Pancreas (tissue), 10 donors: Measurements from ENCODE around the gene STARD3. TPM values are rescaled to one million over a fixed set of nuclear protein-coding genes. Genes with fewer than 3 reads are reported as not detected.

Experiments
- ATAC-seq, 4 donors: fragments of 200-7000 bp; cut with Tn5 transposase; one replicate each; pipeline versions ENCODE4 v1.8.0 to v1.9.1; 2020; ENCODE audit warnings: mild to moderate bottlenecking in 4 of 4, moderate library complexity in 4 of 4
- DNase-seq, 6 donors: peaks; one replicate each; pipeline ENCODE4 v3.0.0-alpha.2; 2020
- FAIRE-seq: peaks from 2 replicates; lab custom pipeline; 2012; peaks lifted over from hg19 to GRCh38; lab: Jason Lieb, UNC
- H3K27ac ChIP-seq, 4 donors: fragments of 200-600 bp; sonication (generic); 1 replicate in 3 of 4; 2 replicates in 1 of 4; pipeline versions ENCODE4 v1.5.0 to v1.8.0; 2020
- H3K27me3 ChIP-seq, 4 donors: fragments of 200-600 bp; one replicate each; pipeline ENCODE4 v1.8.0; 2021
- H3K36me3 ChIP-seq, 3 donors: fragments of 200-600 bp; sonication (generic) in 1 of 3; one replicate each; pipeline versions ENCODE4 v1.5.0 to v1.8.0; 2020 to 2021
- H3K4me1 ChIP-seq, 3 donors: fragments of 200-600 bp; one replicate each; pipeline ENCODE4 v1.8.0; 2021
- H3K4me3 ChIP-seq, 4 donors: fragments of 200-600 bp; sonication (generic) in 2 of 4; one replicate each; pipeline versions ENCODE4 v1.5.0 to v1.8.0; 2020 to 2021
- H3K9me3 ChIP-seq, 4 donors: fragments of 200-600 bp; one replicate each; pipeline ENCODE4 v1.8.0; 2021
- WGBS, 2 donors: extraction: QIAGEN DNeasy Blood & Tissue Kit; methylation state at CpG; one replicate each; pipeline ENCODE4 v1.1.7; 2013; 5-methylcytosine and 5-hydroxymethylcytosine counted together
- intact Hi-C, 3 donors: fragments of 100-400 bp; cut with DNase I; formaldehyde crosslinking; loops; one replicate each; pipeline versions ENCODE4 v1.11.1 to v1.14.2; 2022
- polyA plus RNA-seq, 2 donors: library from polyadenylated mRNA; stranded (reverse); fragments of 200-250 nt; gene quantifications; one replicate each; pipeline ENCODE4 v1.2.3, GENCODE V29; 2013
- total RNA-seq, 6 donors: library from RNA; stranded (reverse); fragmentation: NEBNext Ultra II Directional in 4 of 6; extraction: Animal tissue kit (Norgen Biotek cat#: 25700) in 4 of 6; gene quantifications; one replicate each; pipeline versions ENCODE4 v1.2.1 to v1.2.4, GENCODE V29; 2021 to 2023
- TF ChIP-seq, protein P1 (sequence below), 4 donors: fragments of 200-600 bp; sonication (generic) in 3 of 4; IDR thresholded peaks; one replicate each; pipeline versions ENCODE4 v1.5.0 to v1.8.0; 2021; ENCODE audit warnings: antibody characterized with exemption in 4 of 4
- donor health status: healthy with polysubstance abuse.
- donor health status: DM: no; HTN: no; CAD: no; lungs with moderate emphysema.
- donor health status: DM: no; HTN: no; CAD: no.
- donor health status: control.
- donor health status: control.
- donor health status: Bipolar disorder and iron deficiency.
- donor health status: DM: yes; HTN: yes; CAD: no.
- donor health status: DM: no; HTN: no; CAD: no.
- donor health status: DM: no; HTN: no; CAD: no.
- donor health status: DM: yes; HTN: yes; CAD: no.

The STARD3 gene
- total and polyA plus RNA-seq, 8 donors = 24.4 to 73.8 (median 29.9) TPM

DNA sequence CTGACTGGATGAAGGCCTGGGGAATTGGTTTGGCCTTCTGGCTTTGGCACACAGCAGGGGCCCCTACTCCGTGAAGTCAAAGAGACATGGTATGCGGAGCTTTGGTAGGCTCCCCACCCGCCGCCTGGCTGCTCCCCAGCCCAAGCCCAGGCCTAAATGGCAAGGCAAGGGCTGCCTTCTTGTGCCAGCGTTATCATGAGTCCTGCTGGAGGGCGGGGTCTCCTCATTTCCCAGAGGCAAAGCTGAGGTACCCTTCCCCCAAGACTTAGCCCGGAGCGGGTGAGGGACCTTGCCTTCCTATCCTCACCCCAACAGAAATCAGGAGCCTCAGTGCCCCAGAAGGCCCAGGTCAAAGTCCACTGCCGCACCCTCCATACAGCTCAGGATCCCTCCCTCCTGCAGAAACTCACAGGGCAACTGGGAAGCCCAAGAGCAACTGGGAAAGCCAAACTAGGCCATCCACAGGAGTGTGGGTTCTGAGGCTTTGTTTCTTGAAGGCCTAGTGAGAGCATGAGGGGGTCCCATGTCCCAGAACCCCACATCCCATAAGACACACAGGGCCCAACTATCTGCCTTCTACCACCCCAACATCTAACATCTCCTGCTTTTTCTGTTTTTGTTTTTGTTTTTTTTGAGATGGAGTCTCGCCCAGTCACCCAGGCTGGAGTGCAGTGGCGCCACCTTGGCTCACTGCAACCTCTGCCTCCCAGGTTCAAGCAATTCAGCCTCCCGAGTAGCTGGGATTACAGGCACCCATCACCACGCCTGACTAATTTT, 41.6 kb downstream of the STARD3 start:
- Histone ChIP-seq H3K27me3 (no peaks in the 10 kb centered on the region), H3K27ac (no peak overlapping the region), H3K4me1 (peaks cover 0 to 8% (median 5%) of the 10 kb centered on the region in 3 donors), H3K9me3 (no peaks in the 10 kb centered on the region), H3K4me3 (no peak overlapping the region), H3K36me3 (no peaks in the 10 kb centered on the region)
- DNase-seq (peak in 1 of 6 donors; percentile 51), ATAC-seq (no peak), FAIRE-seq (no peak)
- 88 to 91% methylated on average over 13 of the region's 13 CpGs for WGBS, 2 donors
- TF ChIP-seq, protein P1, sequence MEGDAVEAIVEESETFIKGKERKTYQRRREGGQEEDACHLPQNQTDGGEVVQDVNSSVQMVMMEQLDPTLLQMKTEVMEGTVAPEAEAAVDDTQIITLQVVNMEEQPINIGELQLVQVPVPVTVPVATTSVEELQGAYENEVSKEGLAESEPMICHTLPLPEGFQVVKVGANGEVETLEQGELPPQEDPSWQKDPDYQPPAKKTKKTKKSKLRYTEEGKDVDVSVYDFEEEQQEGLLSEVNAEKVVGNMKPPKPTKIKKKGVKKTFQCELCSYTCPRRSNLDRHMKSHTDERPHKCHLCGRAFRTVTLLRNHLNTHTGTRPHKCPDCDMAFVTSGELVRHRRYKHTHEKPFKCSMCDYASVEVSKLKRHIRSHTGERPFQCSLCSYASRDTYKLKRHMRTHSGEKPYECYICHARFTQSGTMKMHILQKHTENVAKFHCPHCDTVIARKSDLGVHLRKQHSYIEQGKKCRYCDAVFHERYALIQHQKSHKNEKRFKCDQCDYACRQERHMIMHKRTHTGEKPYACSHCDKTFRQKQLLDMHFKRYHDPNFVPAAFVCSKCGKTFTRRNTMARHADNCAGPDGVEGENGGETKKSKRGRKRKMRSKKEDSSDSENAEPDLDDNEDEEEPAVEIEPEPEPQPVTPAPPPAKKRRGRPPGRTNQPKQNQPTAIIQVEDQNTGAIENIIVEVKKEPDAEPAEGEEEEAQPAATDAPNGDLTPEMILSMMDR (IDR thresholded peaks at IDR 0.05) = no peak
- intact Hi-C loops = no loop called here

DNA sequence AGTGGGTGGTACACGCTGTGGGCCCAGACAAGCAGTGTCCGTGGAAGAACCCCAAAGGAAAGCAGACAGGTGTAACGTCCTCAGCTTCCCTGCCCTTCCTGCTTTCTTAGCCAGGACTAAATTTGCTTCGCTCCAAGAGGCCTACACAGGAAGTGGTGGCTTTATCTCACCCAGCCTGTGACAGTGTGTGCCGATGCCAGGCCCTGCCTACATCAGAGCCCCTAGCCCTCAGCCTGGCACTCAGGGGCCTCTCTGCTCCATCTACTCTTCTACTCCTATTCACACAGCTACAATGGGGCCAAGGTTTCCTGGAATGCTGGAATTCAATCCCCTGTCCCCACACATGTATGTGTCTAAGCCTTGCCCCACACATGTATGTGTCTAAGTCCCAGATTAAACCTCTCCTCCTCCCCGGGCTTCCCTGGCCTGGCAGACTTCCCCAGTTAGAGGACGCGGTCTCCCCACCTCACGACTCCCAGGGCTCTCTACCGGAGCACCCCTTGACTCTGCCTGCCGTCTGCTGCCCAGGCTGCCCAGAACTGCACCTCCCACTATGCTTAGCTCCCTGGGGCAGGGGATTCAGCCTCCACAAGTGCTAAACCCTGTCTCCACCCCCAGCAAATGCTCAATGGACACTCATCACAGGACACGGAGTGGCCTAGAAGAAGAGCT, 42.7 kb downstream of the STARD3 start:
- intact Hi-C loops = no loop called here
- TF ChIP-seq, protein P1 (IDR thresholded peaks at IDR 0.05) = no peak
- no peak overlapping the region for H3K27ac ChIP-seq
- 83 to 87% methylated on average over 12 of the region's 12 CpGs for WGBS, 2 donors
- ATAC-seq (no peak), DNase-seq (peak in 1 of 6 donors; percentile 26), FAIRE-seq (no peak)
- peaks cover 0 to 8% (median 5%) of the 10 kb centered on the region in 3 donors for H3K4me1 ChIP-seq
- no peaks in the 10 kb centered on the region for H3K27me3 ChIP-seq
- no peak overlapping the region for H3K4me3 ChIP-seq
- no peaks in the 10 kb centered on the region for H3K9me3 ChIP-seq
- peaks cover 0 to 4% (median 0%) of the 10 kb centered on the region in 3 donors for H3K36me3 ChIP-seq

DNA sequence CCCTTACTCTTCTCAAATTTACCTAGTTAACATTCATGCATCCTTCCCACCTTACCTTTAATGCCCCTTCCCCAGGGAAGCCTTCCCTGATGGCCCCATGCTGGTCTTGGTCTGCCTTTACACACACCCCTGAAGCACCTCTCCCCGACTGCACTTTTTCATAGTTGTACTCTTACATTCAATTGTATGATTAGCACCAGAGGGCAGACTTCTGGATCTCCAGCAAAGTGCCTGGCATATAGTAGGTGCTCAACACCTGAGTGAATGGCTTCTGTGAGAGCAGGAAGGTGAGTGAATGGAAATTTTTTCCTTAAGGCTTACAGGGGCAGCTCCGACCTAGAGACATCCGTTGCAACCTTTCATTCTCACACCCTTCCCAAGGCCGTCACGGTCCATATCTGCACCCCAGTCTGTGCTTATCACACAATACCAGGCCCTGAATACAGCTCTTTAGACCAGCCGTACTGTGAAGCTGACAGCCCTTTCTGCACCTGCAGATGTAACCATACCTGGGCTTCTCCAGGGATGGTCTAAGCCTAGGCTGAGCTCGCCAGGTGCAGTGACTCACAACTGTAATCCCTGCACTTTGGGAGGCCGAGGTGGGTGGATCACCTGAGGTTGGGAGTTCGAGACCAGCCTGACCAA, 46.5 kb downstream of the STARD3 start:
- FAIRE-seq = no peak
- Histone ChIP-seq H3K9me3 (no peaks in the 10 kb centered on the region), H3K4me1 (peaks cover 0 to 2% (median under 1%) of the 10 kb centered on the region in 3 donors), H3K36me3 (peaks cover 0 to 4% (median 0%) of the 10 kb centered on the region in 3 donors), H3K27me3 (no peaks in the 10 kb centered on the region), H3K4me3 (no peak overlapping the region), H3K27ac (no peak overlapping the region)
- intact Hi-C loops = no loop called here
- ATAC-seq = no peak
- TF ChIP-seq, protein P1 (IDR thresholded peaks at IDR 0.05) = no peak
- WGBS, 2 donors = 82 to 88% methylated on average over 9 of the region's 9 CpGs
- peak in 1 of 6 donors; percentile 16 for DNase-seq

DNA sequence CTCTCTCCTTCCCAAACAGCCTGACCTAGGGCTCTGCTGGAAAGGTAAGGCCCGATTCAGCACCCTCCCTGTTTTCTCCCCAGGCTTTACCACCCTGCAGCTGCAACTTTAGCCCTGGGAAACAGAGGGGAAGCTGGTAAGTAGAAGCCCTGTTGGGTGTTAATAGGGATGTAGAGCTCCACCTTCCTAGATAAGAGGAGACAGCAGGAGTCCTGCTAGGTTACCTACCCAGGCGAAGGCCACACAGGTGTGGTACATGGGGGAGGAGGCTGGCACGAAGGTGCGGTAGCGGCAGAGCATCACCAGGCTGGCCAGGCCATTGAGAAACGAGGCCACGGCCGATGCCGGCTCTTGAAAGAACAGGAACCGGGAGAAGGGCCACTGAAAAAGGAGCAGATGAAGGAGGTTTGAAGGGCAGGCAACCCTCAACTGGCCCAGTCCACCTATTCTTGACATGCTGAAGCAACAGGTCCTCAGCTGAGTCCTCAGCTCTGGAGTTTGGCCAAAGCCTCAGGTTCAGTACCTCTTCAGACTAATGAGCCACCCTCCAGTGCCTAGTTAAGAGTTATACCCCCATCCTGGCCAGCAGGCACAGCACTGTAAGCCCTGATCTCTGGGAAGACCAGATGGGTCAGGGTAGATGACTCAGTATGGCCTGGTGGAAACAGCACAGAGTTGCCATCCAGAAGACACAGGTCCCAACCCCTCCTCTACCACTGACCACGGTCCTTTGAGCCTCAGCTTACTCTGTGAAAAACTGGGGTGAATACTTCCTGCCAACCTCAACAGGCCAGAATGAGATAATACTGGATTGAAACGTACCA, 47.6 kb downstream of the STARD3 start:
- Histone ChIP-seq H3K27ac (no peak overlapping the region), H3K36me3 (peaks cover 0 to 4% (median 0%) of the 10 kb centered on the region in 3 donors), H3K9me3 (no peaks in the 10 kb centered on the region), H3K4me1 (peaks cover 0 to 7% (median 5%) of the 10 kb centered on the region in 3 donors), H3K27me3 (no peaks in the 10 kb centered on the region), H3K4me3 (no peak overlapping the region)
- WGBS, 2 donors = 87 to 94% methylated on average over 12 of the region's 12 CpGs
- intact Hi-C loops = no loop called here
- ATAC-seq (no peak), DNase-seq (peak in 2 of 6 donors; percentile 13 to 45), FAIRE-seq (no peak)
- TF ChIP-seq, protein P1 (IDR thresholded peaks at IDR 0.05) = no peak
